ENCODE data around the gene ATP7B. TPM values are rescaled to one million over a fixed set of nuclear protein-coding genes. Genes with fewer than 3 reads are reported as not detected.

The ATP7B gene
- total and polyA plus RNA-seq, 2 donors (not counting 3 experiments of a cell fraction or from before 2014, with no cell fraction given): 4.2 to 8.0 TPM

DNA sequence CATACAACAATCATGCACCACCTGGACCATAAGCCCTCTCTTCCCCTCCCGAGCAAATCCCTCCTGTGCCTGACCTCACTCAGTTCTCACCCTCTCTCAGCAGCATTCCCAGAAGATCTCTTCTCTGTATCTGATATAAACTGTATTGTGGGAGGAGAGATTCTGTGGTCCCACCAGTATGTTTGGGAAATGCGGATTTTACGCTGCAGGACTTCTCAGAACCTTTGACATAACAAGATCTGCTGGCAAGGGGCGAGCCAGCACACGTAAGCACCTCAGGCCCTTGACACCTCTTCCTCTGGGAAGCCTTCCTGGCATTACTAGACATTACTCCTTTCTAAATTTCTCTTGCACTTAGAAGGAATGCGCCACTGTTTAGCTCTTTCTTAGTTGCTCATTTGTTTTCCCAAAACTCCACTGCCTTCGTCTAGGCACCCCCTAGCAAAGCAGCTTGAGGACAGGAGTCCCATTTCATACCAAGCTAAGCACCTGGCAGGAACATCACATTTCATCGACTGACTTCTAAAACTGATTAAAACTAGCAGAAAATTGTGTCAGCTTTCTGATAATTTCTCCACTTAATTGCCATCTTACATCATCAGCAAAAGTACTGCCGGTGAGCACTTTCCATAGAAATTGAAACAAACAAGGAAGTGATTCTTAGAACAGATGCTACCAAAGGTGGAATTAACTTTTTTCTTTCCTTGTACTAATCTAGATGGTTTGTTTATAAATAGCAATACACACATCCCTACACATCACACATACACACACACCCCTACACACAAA lies 86.3 kb downstream of the ATP7B start:
- Histone ChIP-seq H3K79me2 (ENCODE audit: control insufficient read depth, insufficient read depth, low read length) (no peaks in the 10 kb centered on the region), H3K36me3 (ENCODE audit: control insufficient read depth in 2 of 2, extremely low read depth in 1 of 2, insufficient read depth in 2 of 2, low read length in 2 of 2) (no peaks in the 10 kb centered on the region), H3K4me2 (ENCODE audit: insufficient read depth, low read length) (no peak overlapping the region), H3K9me1 (replicated peaks; ENCODE audit: control insufficient read depth, extremely low read depth, insufficient read depth, low read length) (no peaks in the 10 kb centered on the region), H3K4me3 (replicated peaks in 1 of 3; ENCODE audit: insufficient read depth in 1 of 3, low read depth in 1 of 3, low read length in 3 of 3) (no peak overlapping the region), H2AFZ (ENCODE audit: low read depth, low read length) (no peak overlapping the region), H4K20me1 (replicated peaks; ENCODE audit: control insufficient read depth, extremely low read depth, insufficient read depth, low read length) (no peaks in the 10 kb centered on the region), H3K9me3 (replicated peaks; ENCODE audit: control insufficient read depth, insufficient read depth, low read length) (no peaks in the 10 kb centered on the region), H3K27ac (ENCODE audit: insufficient read depth, low read depth, low read length) (no peak overlapping the region), H3K9ac (replicated peaks; ENCODE audit: extremely low read depth, insufficient read depth, low read length) (no peak overlapping the region), H3K27me3 (ENCODE audit: control insufficient read depth in 2 of 2, insufficient read depth in 2 of 2, low read length in 2 of 2) (peaks cover 0 to 2% of the 10 kb centered on the region in 2 experiments), H3K4me1 (ENCODE audit: control insufficient read depth, extremely low read depth, insufficient read depth, low read length) (no peaks in the 10 kb centered on the region)
- DNase-seq (ENCODE audit: low read depth, low spot score) (no peak), FAIRE-seq (no peak)
- intact Hi-C loops (cut with micrococcal nuclease): no loop called here
- TF ChIP-seq POLR2AphosphoS5 (IDR thresholded peaks at IDR 0.05; ENCODE audit: insufficient read depth, low read depth, low read length) (no peak), JUN (IDR thresholded peaks at IDR 0.05; ENCODE audit: borderline replicate concordance, insufficient read depth, insufficient read length, low read depth) (no peak), FOS (IDR thresholded peaks at IDR 0.05; ENCODE audit: borderline replicate concordance, insufficient read depth, low read length) (no peak), POLR2A (IDR thresholded peaks at IDR 0.05; ENCODE audit: low read depth, low read length) (no peak), GATA2 (IDR thresholded peaks at IDR 0.05; ENCODE audit: insufficient read depth, insufficient read length, low read depth, low read length) (no peak), MYC (IDR thresholded peaks at IDR 0.05; ENCODE audit: low read depth, low read length) (no peak), EZH2 (IDR thresholded peaks at IDR 0.05; ENCODE audit: borderline replicate concordance, low read depth, low read length, severe bottlenecking) (no peak)
- TF ChIP-seq, protein P1, sequence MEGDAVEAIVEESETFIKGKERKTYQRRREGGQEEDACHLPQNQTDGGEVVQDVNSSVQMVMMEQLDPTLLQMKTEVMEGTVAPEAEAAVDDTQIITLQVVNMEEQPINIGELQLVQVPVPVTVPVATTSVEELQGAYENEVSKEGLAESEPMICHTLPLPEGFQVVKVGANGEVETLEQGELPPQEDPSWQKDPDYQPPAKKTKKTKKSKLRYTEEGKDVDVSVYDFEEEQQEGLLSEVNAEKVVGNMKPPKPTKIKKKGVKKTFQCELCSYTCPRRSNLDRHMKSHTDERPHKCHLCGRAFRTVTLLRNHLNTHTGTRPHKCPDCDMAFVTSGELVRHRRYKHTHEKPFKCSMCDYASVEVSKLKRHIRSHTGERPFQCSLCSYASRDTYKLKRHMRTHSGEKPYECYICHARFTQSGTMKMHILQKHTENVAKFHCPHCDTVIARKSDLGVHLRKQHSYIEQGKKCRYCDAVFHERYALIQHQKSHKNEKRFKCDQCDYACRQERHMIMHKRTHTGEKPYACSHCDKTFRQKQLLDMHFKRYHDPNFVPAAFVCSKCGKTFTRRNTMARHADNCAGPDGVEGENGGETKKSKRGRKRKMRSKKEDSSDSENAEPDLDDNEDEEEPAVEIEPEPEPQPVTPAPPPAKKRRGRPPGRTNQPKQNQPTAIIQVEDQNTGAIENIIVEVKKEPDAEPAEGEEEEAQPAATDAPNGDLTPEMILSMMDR (IDR thresholded peaks at IDR 0.05; ENCODE audit: extremely low read depth in 1 of 2, insufficient read depth in 1 of 2, low read depth in 1 of 2, low read length in 2 of 2): no peak
- TF ChIP-seq, protein P2, sequence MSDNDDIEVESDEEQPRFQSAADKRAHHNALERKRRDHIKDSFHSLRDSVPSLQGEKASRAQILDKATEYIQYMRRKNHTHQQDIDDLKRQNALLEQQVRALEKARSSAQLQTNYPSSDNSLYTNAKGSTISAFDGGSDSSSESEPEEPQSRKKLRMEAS (IDR thresholded peaks at IDR 0.05; ENCODE audit: insufficient read depth, insufficient read length): no peak
- no TSS peak for BruUV-seq (replicated peaks)
- CTCF ChIA-PET: interaction anchor here (1.6 kb wide), 1 partner anchor 22 kb away, joined by 3 read pairs; no protein-coding TSS in a partner anchor
- POLR2A ChIA-PET: no interaction called here
- dilution Hi-C loops (cut with MboI; ENCODE audit: extremely low pct_ligation_motif_present, low sequenced_read_pairs): no loop called here
